AG09309 (cell line): ENCODE results near the gene NFIC.

ENCODE experiments used
- DNase-seq: peaks from one replicate; pipeline ENCODE4 v3.0.0-alpha.2; 2010; ENCODE audit warnings: low read depth
- H3K4me3 ChIP-seq: 2 replicates; pipeline ENCODE4 v1.5.1; 2011; ENCODE audit warnings: mild to moderate bottlenecking, low read depth, low read length, moderate library complexity; ENCODE audit not compliant: control insufficient read depth
- TF ChIP-seq, protein P1 (sequence below): IDR thresholded peaks from 2 replicates; pipeline ENCODE4 v1.5.1; 2011; ENCODE audit warnings: mild to moderate bottlenecking, low read depth, low read length, inconsistent platforms; ENCODE audit not compliant: insufficient read depth, control insufficient read depth; ENCODE audit errors: missing control alignments

Gene NFIC

DNA sequence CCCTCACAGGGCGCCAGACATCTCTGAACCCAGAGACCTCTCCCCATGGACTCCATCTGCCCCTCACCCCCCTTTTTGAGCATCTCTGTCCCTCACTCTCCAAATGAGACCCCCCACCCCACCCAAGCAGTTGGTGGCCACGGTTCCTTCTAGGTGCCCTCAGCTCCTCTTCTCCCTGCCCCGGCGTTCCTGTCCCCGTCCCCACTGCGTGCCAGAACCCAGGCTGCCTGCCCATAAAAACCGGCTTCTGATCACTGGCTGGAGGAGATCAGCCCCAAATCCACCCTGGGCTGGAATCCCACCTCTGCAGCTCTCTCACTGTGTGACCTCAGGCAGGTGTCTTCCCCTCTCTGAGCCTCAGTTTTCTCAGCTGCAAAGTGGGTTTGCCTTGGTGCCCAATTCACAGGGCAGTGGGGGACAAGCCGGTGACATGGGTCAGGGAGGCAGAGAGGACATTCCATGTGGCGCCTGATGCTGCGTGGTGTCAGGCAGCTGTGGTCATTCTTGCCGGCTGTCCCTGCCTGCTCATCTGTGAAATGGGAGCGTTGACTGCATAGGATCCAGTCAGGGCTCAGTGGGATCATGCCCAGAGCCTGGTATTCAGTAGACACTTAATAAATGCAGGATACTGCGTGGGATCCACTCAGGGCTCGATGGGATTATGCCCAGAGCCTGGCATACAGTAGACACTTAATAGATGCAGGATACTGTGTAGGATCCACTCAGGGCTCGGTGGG is 88.4 kb downstream of the NFIC start:
- DNase-seq = no peak
- TF ChIP-seq, protein P1, sequence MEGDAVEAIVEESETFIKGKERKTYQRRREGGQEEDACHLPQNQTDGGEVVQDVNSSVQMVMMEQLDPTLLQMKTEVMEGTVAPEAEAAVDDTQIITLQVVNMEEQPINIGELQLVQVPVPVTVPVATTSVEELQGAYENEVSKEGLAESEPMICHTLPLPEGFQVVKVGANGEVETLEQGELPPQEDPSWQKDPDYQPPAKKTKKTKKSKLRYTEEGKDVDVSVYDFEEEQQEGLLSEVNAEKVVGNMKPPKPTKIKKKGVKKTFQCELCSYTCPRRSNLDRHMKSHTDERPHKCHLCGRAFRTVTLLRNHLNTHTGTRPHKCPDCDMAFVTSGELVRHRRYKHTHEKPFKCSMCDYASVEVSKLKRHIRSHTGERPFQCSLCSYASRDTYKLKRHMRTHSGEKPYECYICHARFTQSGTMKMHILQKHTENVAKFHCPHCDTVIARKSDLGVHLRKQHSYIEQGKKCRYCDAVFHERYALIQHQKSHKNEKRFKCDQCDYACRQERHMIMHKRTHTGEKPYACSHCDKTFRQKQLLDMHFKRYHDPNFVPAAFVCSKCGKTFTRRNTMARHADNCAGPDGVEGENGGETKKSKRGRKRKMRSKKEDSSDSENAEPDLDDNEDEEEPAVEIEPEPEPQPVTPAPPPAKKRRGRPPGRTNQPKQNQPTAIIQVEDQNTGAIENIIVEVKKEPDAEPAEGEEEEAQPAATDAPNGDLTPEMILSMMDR = no peak

DNA sequence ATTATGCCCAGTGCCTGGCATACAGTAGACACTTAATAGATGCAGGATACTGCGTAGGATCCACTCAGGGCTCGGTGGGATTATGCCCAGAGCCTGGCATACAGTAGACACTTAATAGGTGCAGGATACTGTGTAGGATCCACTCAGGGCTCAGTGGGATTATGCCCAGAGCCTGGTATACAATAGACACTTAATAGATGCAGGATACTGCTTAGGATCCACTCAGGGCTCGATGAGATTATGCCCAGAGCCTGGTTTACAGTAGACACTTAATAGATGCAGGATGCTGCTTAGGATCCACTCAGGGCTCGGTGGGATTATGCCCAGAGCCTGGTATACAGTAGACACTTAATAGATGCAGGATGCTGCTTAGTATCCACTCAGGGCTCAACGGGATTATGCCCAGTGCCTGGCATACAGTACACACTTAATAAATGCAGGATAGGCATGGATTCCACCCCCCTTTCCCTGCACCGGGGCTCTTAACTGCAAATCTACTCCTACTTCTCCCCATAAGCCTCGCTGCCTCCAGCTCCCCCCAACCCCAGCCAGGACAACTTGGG is 89.1 kb downstream of the NFIC start:
- TF ChIP-seq, protein P1 = no peak
- no peak overlapping the region for H3K4me3 ChIP-seq
- DNase-seq = no peak

More for the DNA sequence above, 88.4 kb downstream of the NFIC start:
- no peak overlapping the region for H3K4me3 ChIP-seq

DNA sequence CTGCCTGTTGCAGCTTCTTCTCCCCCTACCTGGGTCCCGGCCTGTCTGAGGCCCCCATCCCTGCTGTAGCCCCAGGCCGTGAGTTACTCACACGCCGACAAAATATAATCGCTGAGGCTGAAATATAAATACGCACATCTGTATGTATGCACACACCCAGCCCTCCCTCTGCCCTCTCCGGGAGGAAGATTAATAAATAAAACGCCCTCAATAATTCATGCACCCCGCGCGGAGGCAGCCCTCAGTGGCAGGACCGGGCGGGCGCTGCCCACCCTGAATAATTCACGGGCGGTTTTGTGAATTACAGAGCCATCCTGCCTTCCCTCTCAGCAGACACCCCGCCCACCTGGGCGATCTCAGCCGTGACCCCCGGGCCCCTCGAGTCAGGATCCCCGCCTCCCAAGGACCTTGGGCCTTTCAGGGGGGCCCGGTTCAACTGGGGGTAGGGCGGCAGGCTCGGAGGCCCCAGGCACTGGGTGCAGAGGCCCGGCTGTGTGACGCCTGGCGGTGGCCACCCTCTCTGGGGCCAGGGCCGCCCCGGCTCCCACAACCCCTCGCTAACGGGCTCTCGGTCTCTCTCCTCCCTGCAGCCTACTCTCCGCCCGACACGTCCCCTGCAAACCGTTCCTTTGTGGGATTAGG is 89.7 kb downstream of the NFIC start:
- TF ChIP-seq, protein P1 = no peak
- no peak overlapping the region for H3K4me3 ChIP-seq
- no peak for DNase-seq

GRCh38 chr19:3456925-3457527 is 90.6 kb downstream of the NFIC start:
- TF ChIP-seq, protein P1 = no peak
- no peak for DNase-seq
- H3K4me3 ChIP-seq = no peak overlapping the region

GRCh38 chr19:3457528-3458228 is 91.3 kb downstream of the NFIC start:
- no peak overlapping the region for H3K4me3 ChIP-seq
- no peak for DNase-seq
- TF ChIP-seq, protein P1 = no peak
